Keratinocyte (primary cell): ENCODE data around the gene SMIM17. TPM values are rescaled to one million over a fixed set of nuclear protein-coding genes. Genes with fewer than 3 reads are reported as not detected.

Experiments
- DNase-seq: peaks from one replicate; pipeline ENCODE4 v3.0.0-alpha.2; 2011; ENCODE audit warnings: low read depth, missing footprints, low spot score
- FAIRE-seq: peaks from 2 replicates; lab custom pipeline; 2011; peaks lifted over from hg19 to GRCh38; lab: Jason Lieb, UNC
- H2AFZ ChIP-seq: 2 replicates; pipeline ENCODE4 v1.6.0; 2012; ENCODE audit warnings: low read length, control low read depth, inconsistent platforms; ENCODE audit not compliant: control insufficient read depth
- H3K27ac ChIP-seq: 2 replicates; pipeline ENCODE4 v1.5.1; 2011; ENCODE audit warnings: low read length; ENCODE audit not compliant: control insufficient read depth, insufficient read depth
- H3K27me3 ChIP-seq: 3 replicates; pipeline ENCODE4 v1.6.0; 2011; ENCODE audit warnings: low read length; ENCODE audit not compliant: control insufficient read depth, insufficient read depth; ENCODE audit errors: extremely low read depth
- H3K36me3 ChIP-seq, 2 experiments: 2 replicates in 1 of 2; 3 replicates in 1 of 2; pipeline ENCODE4 v1.5.1; 2011; ENCODE audit warnings: low read length in 2 of 2, mild to moderate bottlenecking in 1 of 2; ENCODE audit not compliant: control insufficient read depth in 2 of 2, insufficient read depth in 2 of 2; ENCODE audit errors: extremely low read depth in 1 of 2
- H3K4me1 ChIP-seq: 3 replicates; pipeline ENCODE4 v1.5.1; 2011; ENCODE audit warnings: low read length; ENCODE audit not compliant: control insufficient read depth, insufficient read depth; ENCODE audit errors: extremely low read depth
- H3K4me2 ChIP-seq: 3 replicates; pipeline ENCODE4 v1.6.0; 2011; ENCODE audit warnings: low read depth, low read length; ENCODE audit not compliant: control insufficient read depth, insufficient read depth; ENCODE audit errors: extremely low read depth
- H3K4me3 ChIP-seq, 3 experiments: fragments of 200-600 bp in 1 of 3; sonication (generic) in 1 of 3; 2 replicates in 2 of 3; 3 replicates in 1 of 3; pipeline ENCODE4 v1.5.1; 2011 to 2016; ENCODE audit warnings: low read length in 3 of 3, mild to moderate bottlenecking in 3 of 3, control low read depth in 2 of 3, inconsistent platforms in 1 of 3, low read depth in 1 of 3, mixed read lengths in 1 of 3, mixed run types in 1 of 3, moderate library complexity in 1 of 3; ENCODE audit not compliant: control insufficient read depth in 2 of 3, insufficient read depth in 2 of 3; ENCODE audit errors: extremely low read depth in 1 of 3
- H3K79me2 ChIP-seq: 2 replicates; pipeline ENCODE4 v1.6.0; 2012; ENCODE audit warnings: low read length; ENCODE audit not compliant: control insufficient read depth, insufficient read depth
- H3K9ac ChIP-seq: 3 replicates; pipeline ENCODE4 v1.6.0; 2011; ENCODE audit warnings: low read length; ENCODE audit not compliant: control insufficient read depth, insufficient read depth; ENCODE audit errors: extremely low read depth
- H3K9me1 ChIP-seq: 3 replicates; pipeline ENCODE4 v1.6.0; 2011; ENCODE audit warnings: low read length; ENCODE audit not compliant: control insufficient read depth, insufficient read depth; ENCODE audit errors: extremely low read depth
- H3K9me3 ChIP-seq: 2 replicates; pipeline ENCODE4 v1.5.1; 2012; ENCODE audit warnings: low read depth, low read length; ENCODE audit not compliant: control insufficient read depth
- H4K20me1 ChIP-seq: 3 replicates; pipeline ENCODE4 v1.6.0; 2011; ENCODE audit warnings: low read length; ENCODE audit not compliant: control insufficient read depth, insufficient read depth; ENCODE audit errors: extremely low read depth
- EZH2 ChIP-seq: IDR thresholded peaks from one replicate; pipeline ENCODE4 v1.6.1; 2012; ENCODE audit warnings: inconsistent platforms, mild to moderate bottlenecking, low read length, moderate library complexity
- dilution Hi-C: fragments of 300-500 bp; cut with MboI; formaldehyde crosslinking; loops from one replicate; pipeline ENCODE4 v1.7.0; 2020; ENCODE audit warnings: low sequenced_read_pairs; ENCODE audit not compliant: extremely low pct_ligation_motif_present
- polyA plus RNA-seq, 5 experiments: library from polyadenylated mRNA; depleted of rRNA in 3 of 5; stranded (reverse) in 3 of 5; stranded (forward) in 1 of 5; unstranded in 1 of 5; fragments of >200 nt; gene quantifications; 1 replicate in 1 of 5; 2 replicates in 3 of 5; 3 replicates in 1 of 5; pipeline versions ENCODE4 v1.2.1 to v1.2.3, GENCODE V29; 2011 to 2012; ENCODE audit warnings: missing spikeins in 2 of 5, low read depth in 1 of 5, low replicate concordance in 1 of 5
- TF ChIP-seq, protein P1 (sequence below), 3 experiments: IDR thresholded peaks in 1 of 3; conservative IDR thresholded peaks in 1 of 3; optimal IDR thresholded peaks in 1 of 3; 2 replicates in 2 of 3; 3 replicates in 1 of 3; pipeline versions ENCODE3 to v1.5.1; 2011; ENCODE audit warnings: low read length in 3 of 3, mild to moderate bottlenecking in 3 of 3, moderate library complexity in 2 of 3, control low read depth in 1 of 3, inconsistent platforms in 1 of 3; ENCODE audit not compliant: insufficient read depth in 2 of 3; ENCODE audit errors: extremely low read depth in 1 of 3

SMIM17 gene
- polyA plus RNA-seq, 1 donor (not counting 4 experiments of a cell fraction or from before 2014, with no cell fraction given), result 0.13 TPM

DNA sequence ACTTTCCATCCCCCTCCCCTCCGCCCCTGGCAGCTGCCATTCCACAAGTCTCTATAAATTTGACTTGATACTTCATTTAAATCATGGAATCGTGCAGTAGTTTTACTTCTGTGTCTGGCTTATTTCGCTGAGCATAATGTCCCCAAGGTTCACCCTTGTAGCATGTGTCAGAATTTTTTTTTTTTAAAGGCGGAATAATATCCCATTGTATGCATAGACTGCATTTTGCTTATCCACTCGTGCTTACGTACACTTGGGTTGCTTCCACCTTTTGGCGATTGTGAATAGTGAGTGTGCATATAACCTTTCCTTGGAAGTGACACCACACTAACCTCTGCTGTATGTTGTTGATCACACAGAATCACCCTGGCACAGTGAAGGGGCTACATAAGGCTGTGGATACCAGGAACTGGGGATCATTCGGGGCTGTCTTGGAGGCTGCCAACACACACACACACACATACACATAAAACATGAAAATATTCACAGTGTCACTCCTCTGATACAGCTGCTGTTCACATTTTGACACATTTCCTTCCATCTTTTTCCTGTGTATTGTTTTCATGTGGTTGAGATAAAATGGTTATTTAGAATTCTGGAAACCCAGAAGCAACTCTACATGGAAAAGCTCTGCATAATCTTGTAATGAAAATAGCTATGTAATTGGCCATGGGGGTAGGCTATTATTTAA is 34.5 kb upstream of the SMIM17 start:
- TF ChIP-seq, protein P1, sequence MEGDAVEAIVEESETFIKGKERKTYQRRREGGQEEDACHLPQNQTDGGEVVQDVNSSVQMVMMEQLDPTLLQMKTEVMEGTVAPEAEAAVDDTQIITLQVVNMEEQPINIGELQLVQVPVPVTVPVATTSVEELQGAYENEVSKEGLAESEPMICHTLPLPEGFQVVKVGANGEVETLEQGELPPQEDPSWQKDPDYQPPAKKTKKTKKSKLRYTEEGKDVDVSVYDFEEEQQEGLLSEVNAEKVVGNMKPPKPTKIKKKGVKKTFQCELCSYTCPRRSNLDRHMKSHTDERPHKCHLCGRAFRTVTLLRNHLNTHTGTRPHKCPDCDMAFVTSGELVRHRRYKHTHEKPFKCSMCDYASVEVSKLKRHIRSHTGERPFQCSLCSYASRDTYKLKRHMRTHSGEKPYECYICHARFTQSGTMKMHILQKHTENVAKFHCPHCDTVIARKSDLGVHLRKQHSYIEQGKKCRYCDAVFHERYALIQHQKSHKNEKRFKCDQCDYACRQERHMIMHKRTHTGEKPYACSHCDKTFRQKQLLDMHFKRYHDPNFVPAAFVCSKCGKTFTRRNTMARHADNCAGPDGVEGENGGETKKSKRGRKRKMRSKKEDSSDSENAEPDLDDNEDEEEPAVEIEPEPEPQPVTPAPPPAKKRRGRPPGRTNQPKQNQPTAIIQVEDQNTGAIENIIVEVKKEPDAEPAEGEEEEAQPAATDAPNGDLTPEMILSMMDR (optimal IDR thresholded peaks at IDR 0.05 in 1 of 3, IDR thresholded peaks at IDR 0.05 in 1 of 3, conservative IDR thresholded peaks at IDR 0.05 in 1 of 3; ENCODE audit: extremely low read depth in 1 of 3, insufficient read depth in 2 of 3, low read length in 3 of 3), result no peak
- TF ChIP-seq EZH2, result no peak
- no peak for DNase-seq
- H3K9me3 ChIP-seq, result peaks cover 11% of the 10 kb centered on the region

DNA sequence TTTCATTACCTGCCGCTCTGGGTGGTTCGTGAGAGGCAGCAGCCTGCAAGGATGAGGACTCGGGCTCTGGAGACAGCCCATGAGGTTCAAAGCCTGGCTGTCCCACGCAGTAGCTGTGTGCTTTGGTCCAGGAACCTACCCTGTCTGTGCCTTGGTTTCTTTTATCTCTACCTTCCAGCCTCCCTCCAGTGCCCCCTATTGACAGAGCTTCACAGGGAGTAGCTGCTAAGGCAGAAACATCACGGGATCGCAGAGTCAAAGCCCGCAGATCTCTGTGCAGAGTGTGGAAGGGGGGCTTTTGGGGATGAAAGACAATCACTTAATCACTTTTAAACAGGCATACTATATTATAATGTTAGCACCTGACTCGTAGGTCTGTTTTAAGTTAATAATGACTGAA is 31.7 kb upstream of the SMIM17 start:
- Histone ChIP-seq H3K4me3 (no peak overlapping the region), H3K27ac (no peak overlapping the region), H3K79me2 (peaks cover 20% of the 10 kb centered on the region), H2AFZ (no peak overlapping the region), H3K27me3 (no peaks in the 10 kb centered on the region), H3K9ac (no peak overlapping the region), H3K4me1 (no peaks in the 10 kb centered on the region), H3K9me1 (no peaks in the 10 kb centered on the region), H4K20me1 (no peaks in the 10 kb centered on the region), H3K9me3 (peaks cover 13% of the 10 kb centered on the region), H3K4me2 (no peak overlapping the region), H3K36me3 (peaks cover 0 to 5% of the 10 kb centered on the region in 2 experiments)
- TF ChIP-seq EZH2, result no peak
- TF ChIP-seq, protein P1 (optimal IDR thresholded peaks at IDR 0.05 in 1 of 3, IDR thresholded peaks at IDR 0.05 in 1 of 3, conservative IDR thresholded peaks at IDR 0.05 in 1 of 3; ENCODE audit: extremely low read depth in 1 of 3, insufficient read depth in 2 of 3, low read length in 3 of 3), result no peak
- no peak for DNase-seq
- FAIRE-seq, result no peak
- dilution Hi-C loops, result no loop called here

More for the DNA sequence above, 34.5 kb upstream of the SMIM17 start:
- dilution Hi-C loops, result no loop called here
- H3K4me3 ChIP-seq, result no peak overlapping the region
- H3K9ac ChIP-seq, result no peak overlapping the region
- H2AFZ ChIP-seq, result no peak overlapping the region
- no peak overlapping the region for H3K27ac ChIP-seq
- H3K4me2 ChIP-seq, result no peak overlapping the region
- H3K36me3 ChIP-seq, result peaks cover 0 to 5% of the 10 kb centered on the region in 2 experiments
- H4K20me1 ChIP-seq, result no peaks in the 10 kb centered on the region
- FAIRE-seq, result no peak
- H3K4me1 ChIP-seq, result no peaks in the 10 kb centered on the region
- H3K27me3 ChIP-seq, result no peaks in the 10 kb centered on the region
- H3K9me1 ChIP-seq, result no peaks in the 10 kb centered on the region
- H3K79me2 ChIP-seq, result peaks cover 35% of the 10 kb centered on the region
